Endothelial cell of umbilical vein (primary cell): ENCODE measurements around the gene USHBP1. TPM values are rescaled to one million over a fixed set of nuclear protein-coding genes. Genes with fewer than 3 reads are reported as not detected.

Experiments used
- BruUV-seq: library from RNA; stranded (reverse); fragments of 400-500 nt; replicated peaks from 2 replicates; lab custom pipeline; 2021; lab: Mats Ljungman, UMichigan
- CTCF ChIA-PET: fragments of 300-600, 350-600 bp; sonication (Branson Sonifier 250); formaldehyde crosslinking; loops from one replicate; lab custom pipeline; 2021; ENCODE audit warnings: antibody characterized with exemption, inconsistent platforms; lab: Charles Lee
- POLR2A ChIA-PET: fragments of 300-600, 350-600 bp; sonication (Branson Sonifier 250); formaldehyde crosslinking; loops from one replicate; lab custom pipeline; 2021; ENCODE audit warnings: antibody characterized with exemption, inconsistent platforms; lab: Charles Lee
- DNase-seq: peaks from one replicate; pipeline ENCODE4 v3.0.0-alpha.2; 2011; ENCODE audit warnings: low read depth, low spot score
- FAIRE-seq: peaks from 2 replicates; lab custom pipeline; 2011; peaks lifted over from hg19 to GRCh38; lab: Jason Lieb, UNC
- H2AFZ ChIP-seq: 2 replicates; pipeline ENCODE4 v1.6.0; 2012; ENCODE audit warnings: low read depth, low read length, control low read depth, inconsistent platforms
- H3K27ac ChIP-seq: 2 replicates; pipeline ENCODE4 v1.5.1; 2011; ENCODE audit warnings: low read depth, mild to moderate bottlenecking, control low read depth, low read length, moderate library complexity; ENCODE audit not compliant: insufficient read depth
- H3K27me3 ChIP-seq, 2 experiments: 2 replicates each; pipeline versions ENCODE4 v1.6.0 to v1.6.1; 2011; ENCODE audit warnings: low read length in 2 of 2, mixed read lengths in 1 of 2; ENCODE audit not compliant: control insufficient read depth in 2 of 2, insufficient read depth in 2 of 2
- H3K36me3 ChIP-seq, 2 experiments: 2 replicates in 1 of 2; 3 replicates in 1 of 2; pipeline ENCODE4 v1.5.1; 2011; ENCODE audit warnings: low read length in 2 of 2, mild to moderate bottlenecking in 1 of 2, moderate library complexity in 1 of 2; ENCODE audit not compliant: control insufficient read depth in 2 of 2, insufficient read depth in 2 of 2; ENCODE audit errors: extremely low read depth in 1 of 2
- H3K4me1 ChIP-seq: 3 replicates; pipeline ENCODE4 v1.5.1; 2011; ENCODE audit warnings: mild to moderate bottlenecking, low read length; ENCODE audit not compliant: control insufficient read depth, insufficient read depth; ENCODE audit errors: extremely low read depth
- H3K4me2 ChIP-seq: 2 replicates; pipeline ENCODE4 v1.6.1; 2011; ENCODE audit warnings: low read length, control low read depth, mixed read lengths; ENCODE audit not compliant: insufficient read depth
- H3K4me3 ChIP-seq, 3 experiments: fragments of 200-600 bp in 1 of 3; sonication (generic), shearing (Covaris generic) in 1 of 3; replicated peaks in 1 of 3; 2 replicates each; pipeline ENCODE4 v1.5.1; 2011 to 2016; ENCODE audit warnings: control low read depth in 3 of 3, low read length in 3 of 3, mild to moderate bottlenecking in 2 of 3, inconsistent platforms in 1 of 3, low read depth in 1 of 3, moderate library complexity in 1 of 3; ENCODE audit not compliant: insufficient read depth in 1 of 3
- H3K79me2 ChIP-seq: 2 replicates; pipeline ENCODE4 v1.6.0; 2012; ENCODE audit warnings: low read length, inconsistent platforms; ENCODE audit not compliant: control insufficient read depth, insufficient read depth
- H3K9ac ChIP-seq: replicated peaks from 2 replicates; pipeline ENCODE3; 2011; ENCODE audit warnings: low read length, control low read depth; ENCODE audit not compliant: insufficient read depth; ENCODE audit errors: extremely low read depth
- H3K9me1 ChIP-seq: replicated peaks from 3 replicates; pipeline ENCODE4 v1.6.0; 2011; ENCODE audit warnings: mild to moderate bottlenecking, low read length; ENCODE audit not compliant: control insufficient read depth, insufficient read depth; ENCODE audit errors: extremely low read depth
- H3K9me3 ChIP-seq: replicated peaks from 2 replicates; pipeline ENCODE4 v1.5.1; 2012; ENCODE audit warnings: low read length, inconsistent platforms; ENCODE audit not compliant: control insufficient read depth, insufficient read depth
- H4K20me1 ChIP-seq: replicated peaks from 2 replicates; pipeline ENCODE3; 2011; ENCODE audit warnings: mild to moderate bottlenecking, low read length; ENCODE audit not compliant: control insufficient read depth, insufficient read depth; ENCODE audit errors: extremely low read depth
- EZH2 ChIP-seq: IDR thresholded peaks from 2 replicates; pipeline ENCODE4 v1.6.1; 2012; ENCODE audit warnings: borderline replicate concordance, low read depth, mild to moderate bottlenecking, moderate library complexity, low read length, inconsistent platforms; ENCODE audit not compliant: severe bottlenecking
- FOS ChIP-seq: IDR thresholded peaks from 2 replicates; pipeline ENCODE4 v1.6.1; 2011; ENCODE audit warnings: mild to moderate bottlenecking, low read length, moderate library complexity, borderline replicate concordance; ENCODE audit not compliant: insufficient read depth
- GATA2 ChIP-seq: IDR thresholded peaks from 2 replicates; pipeline ENCODE4 v1.7.0; 2011; ENCODE audit warnings: low read depth, mild to moderate bottlenecking, moderate library complexity, mixed read lengths, low read length; ENCODE audit not compliant: insufficient read length, insufficient read depth
- JUN ChIP-seq: IDR thresholded peaks from 2 replicates; pipeline ENCODE4 v1.6.1; 2011; ENCODE audit warnings: borderline replicate concordance, low read depth; ENCODE audit not compliant: insufficient read length, insufficient read depth
- MYC ChIP-seq: IDR thresholded peaks from one replicate; pipeline ENCODE4 v1.6.1; 2011; ENCODE audit warnings: mild to moderate bottlenecking, low read depth, low read length
- POLR2A ChIP-seq: IDR thresholded peaks from 2 replicates; pipeline ENCODE4 v1.6.1; 2012; ENCODE audit warnings: low read depth, mild to moderate bottlenecking, control low read depth, low read length
- dilution Hi-C: fragments of 300-500 bp; cut with MboI; formaldehyde crosslinking; loops from one replicate; pipeline ENCODE4 v1.15.0; 2019; ENCODE audit warnings: low sequenced_read_pairs; ENCODE audit not compliant: extremely low pct_ligation_motif_present
- intact Hi-C: fragments of 100-400 bp; cut with micrococcal nuclease; formaldehyde crosslinking; loops from one replicate; pipeline ENCODE4 v1.10.0; 2022
- polyA plus RNA-seq, 4 experiments: library from polyadenylated mRNA; depleted of rRNA in 3 of 4; stranded (reverse) in 3 of 4; unstranded in 1 of 4; fragments of >200 nt; gene quantifications; 2 replicates each; pipeline versions ENCODE4 v1.2.1 to v1.2.3, GENCODE V29; 2011 to 2012; ENCODE audit warnings: missing spikeins in 1 of 4
- total RNA-seq: library from RNA; stranded (reverse); gene quantifications from 2 replicates; pipeline ENCODE4 v1.2.3, GENCODE V29; 2021
- TF ChIP-seq, protein P1 (sequence below), 2 donors: IDR thresholded peaks; 1 replicate in 1 of 2; 2 replicates in 1 of 2; pipeline ENCODE4 v1.5.1; 2011; ENCODE audit warnings: low read length in 2 of 2, mild to moderate bottlenecking in 2 of 2, moderate library complexity in 2 of 2, control low read depth in 1 of 2, inconsistent platforms in 1 of 2, low read depth in 1 of 2; ENCODE audit not compliant: insufficient read depth in 1 of 2; ENCODE audit errors: extremely low read depth in 1 of 2
- TF ChIP-seq, protein P2 (sequence below): IDR thresholded peaks from 2 replicates; pipeline ENCODE4 v1.6.1; 2011; ENCODE audit not compliant: insufficient read depth, insufficient read length

Gene USHBP1
- total and polyA plus RNA-seq, 2 donors (not counting 3 experiments of a cell fraction or from before 2014, with no cell fraction given) = 14.8 to 20.4 TPM

DNA sequence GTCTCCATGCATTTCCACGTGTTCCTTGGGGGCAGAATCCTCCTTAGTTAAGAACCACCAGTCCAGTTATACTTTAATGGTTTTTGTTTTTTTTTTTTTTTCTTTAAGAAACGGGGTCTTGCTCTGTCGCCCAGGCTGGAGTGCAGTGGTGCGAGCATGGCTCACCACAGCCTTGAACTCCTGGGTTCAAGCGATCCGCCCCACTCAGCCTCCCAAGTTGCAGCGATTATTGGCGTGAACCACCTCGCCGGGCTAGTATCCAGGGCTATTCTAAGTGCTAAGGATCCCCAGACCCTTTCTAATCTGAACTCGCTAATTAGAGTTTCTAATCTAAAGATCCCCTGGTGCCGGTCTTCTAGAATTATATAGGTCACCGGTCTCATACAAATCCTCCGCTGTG, 29.1 kb upstream of the USHBP1 start:
- TF ChIP-seq, protein P1, sequence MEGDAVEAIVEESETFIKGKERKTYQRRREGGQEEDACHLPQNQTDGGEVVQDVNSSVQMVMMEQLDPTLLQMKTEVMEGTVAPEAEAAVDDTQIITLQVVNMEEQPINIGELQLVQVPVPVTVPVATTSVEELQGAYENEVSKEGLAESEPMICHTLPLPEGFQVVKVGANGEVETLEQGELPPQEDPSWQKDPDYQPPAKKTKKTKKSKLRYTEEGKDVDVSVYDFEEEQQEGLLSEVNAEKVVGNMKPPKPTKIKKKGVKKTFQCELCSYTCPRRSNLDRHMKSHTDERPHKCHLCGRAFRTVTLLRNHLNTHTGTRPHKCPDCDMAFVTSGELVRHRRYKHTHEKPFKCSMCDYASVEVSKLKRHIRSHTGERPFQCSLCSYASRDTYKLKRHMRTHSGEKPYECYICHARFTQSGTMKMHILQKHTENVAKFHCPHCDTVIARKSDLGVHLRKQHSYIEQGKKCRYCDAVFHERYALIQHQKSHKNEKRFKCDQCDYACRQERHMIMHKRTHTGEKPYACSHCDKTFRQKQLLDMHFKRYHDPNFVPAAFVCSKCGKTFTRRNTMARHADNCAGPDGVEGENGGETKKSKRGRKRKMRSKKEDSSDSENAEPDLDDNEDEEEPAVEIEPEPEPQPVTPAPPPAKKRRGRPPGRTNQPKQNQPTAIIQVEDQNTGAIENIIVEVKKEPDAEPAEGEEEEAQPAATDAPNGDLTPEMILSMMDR (IDR thresholded peaks at IDR 0.05; ENCODE audit: extremely low read depth in 1 of 2, insufficient read depth in 1 of 2, low read depth in 1 of 2, low read length in 2 of 2) = no peak
- TF ChIP-seq GATA2 (no peak), JUN (no peak), POLR2A (no peak), EZH2 (no peak), FOS (no peak), MYC (no peak)
- TF ChIP-seq, protein P2, sequence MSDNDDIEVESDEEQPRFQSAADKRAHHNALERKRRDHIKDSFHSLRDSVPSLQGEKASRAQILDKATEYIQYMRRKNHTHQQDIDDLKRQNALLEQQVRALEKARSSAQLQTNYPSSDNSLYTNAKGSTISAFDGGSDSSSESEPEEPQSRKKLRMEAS = no peak
- ChIA-PET CTCF (interaction anchor here (0.8 to 4.4 kb wide), 14 partner anchors 11 to 98 kb away, joined by 3 to 70 read pairs (median 6); partner anchors contain the start of genes ABHD8, ANKLE1, ANO8 and MRPL34), POLR2A (no interaction called here)
- H3K79me2 ChIP-seq = no peaks in the 10 kb centered on the region
- no peak overlapping the region for H3K4me2 ChIP-seq
- no peak overlapping the region for H3K27ac ChIP-seq
- H3K4me3 ChIP-seq = no peak overlapping the region
- no TSS peak for BruUV-seq
- H3K9me1 ChIP-seq = no peaks in the 10 kb centered on the region
- DNase-seq (no peak), FAIRE-seq (no peak)
- intact Hi-C loops = loop anchor here (2.0 kb wide), 1 partner anchor 53 kb away; no protein-coding TSS in a partner anchor
- H3K9ac ChIP-seq = no peak overlapping the region
- H3K4me1 ChIP-seq = peaks cover 12% of the 10 kb centered on the region
- H4K20me1 ChIP-seq = no peaks in the 10 kb centered on the region
- H2AFZ ChIP-seq = no peak overlapping the region
- H3K36me3 ChIP-seq = peaks cover 0 to 3% of the 10 kb centered on the region in 2 experiments
- H3K27me3 ChIP-seq = no peaks in the 10 kb centered on the region
- dilution Hi-C loops = no loop called here
- no peaks in the 10 kb centered on the region for H3K9me3 ChIP-seq
